ENCODE data around the gene KHK.

KHK gene

DNA sequence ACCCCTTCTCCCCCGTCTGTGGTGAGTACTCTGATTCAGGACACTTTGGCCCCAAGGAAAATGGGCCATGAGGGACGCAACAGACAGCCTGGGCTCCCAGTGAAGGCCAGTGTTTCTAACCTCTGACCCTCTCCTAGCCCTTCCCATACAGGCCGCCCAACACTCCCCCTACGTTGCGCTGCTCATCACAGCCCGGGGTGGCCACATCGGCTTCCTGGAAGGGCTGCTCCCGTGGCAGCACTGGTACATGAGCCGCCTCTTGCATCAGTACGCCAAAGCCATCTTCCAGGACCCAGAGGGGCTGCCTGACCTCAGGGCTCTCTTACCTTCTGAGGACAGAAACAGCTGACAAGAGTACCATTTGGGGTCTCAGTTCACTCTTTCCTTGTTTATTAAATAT is 43.8 kb downstream of the KHK start:
- no peak for DNase-seq

DNA sequence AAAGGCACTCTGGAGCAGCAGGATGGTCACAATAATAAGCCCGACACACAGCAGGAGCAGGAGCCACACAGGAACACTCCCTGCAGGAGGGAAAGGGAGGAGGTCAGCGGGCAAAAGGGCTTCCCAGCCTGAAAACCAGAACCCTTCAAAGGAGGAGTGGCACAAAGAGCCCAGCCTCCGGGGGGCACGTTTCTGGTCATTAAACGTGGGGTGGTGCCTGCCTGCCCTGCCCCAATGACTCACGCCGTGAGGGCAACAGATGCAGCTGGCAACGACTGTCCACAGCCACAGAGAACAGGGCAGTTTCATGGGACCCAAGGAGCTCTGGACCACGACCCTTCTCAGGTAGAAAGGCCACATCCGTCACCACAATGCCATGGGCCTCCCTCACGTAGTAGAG is 44.9 kb downstream of the KHK start:
- no peak for DNase-seq

GRCh38 chr2:27133195-27133875 is 46.8 kb downstream of the KHK start:
- peak; percentile 47 for DNase-seq

GRCh38 chr2:27133905-27134780 is 47.6 kb downstream of the KHK start, which contains the start of gene PREB:
Gene PREB, minus strand, starts transcription at chr2:27134636. Its CDS starts 215 bp downstream, at chr2:27134421.
- peak; percentile 99 for DNase-seq

DNA sequence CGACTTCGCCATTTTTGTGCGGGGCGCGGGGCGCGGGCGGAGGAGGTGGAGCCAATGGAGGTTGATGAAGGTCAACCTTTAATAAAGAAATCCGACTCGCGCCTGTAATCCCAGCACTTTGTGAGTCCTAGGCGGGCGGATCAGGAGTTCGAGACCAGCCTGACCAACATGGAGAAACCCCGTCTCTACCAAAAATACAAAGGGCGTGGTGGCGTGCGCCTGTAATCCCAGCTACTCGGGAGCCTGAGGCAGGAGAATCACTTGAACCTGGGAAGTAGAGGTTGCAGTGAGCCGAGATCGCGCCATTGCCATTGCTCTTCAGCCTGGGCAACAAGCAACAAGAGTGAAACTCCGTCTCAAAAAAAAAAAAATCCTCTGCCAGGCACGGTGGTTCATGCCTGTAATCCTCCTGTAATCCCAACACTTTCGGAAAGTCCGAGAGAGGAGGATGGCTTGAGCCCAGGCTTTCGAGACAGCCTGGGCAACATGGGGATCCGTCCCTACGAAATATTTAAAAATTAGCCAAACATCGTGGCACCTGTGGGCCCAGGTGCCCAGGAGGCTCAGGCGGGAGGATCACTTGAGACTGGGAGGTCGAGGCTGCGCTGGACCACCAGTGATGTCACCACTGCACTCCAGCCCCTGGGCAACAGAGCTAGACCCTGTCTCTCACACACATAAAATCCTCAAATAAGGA is 48.4 kb downstream of the KHK start:
- DNase-seq, result no peak

GRCh38 chr2:27135478-27135955 is 48.9 kb downstream of the KHK start:
- no peak for DNase-seq

DNA sequence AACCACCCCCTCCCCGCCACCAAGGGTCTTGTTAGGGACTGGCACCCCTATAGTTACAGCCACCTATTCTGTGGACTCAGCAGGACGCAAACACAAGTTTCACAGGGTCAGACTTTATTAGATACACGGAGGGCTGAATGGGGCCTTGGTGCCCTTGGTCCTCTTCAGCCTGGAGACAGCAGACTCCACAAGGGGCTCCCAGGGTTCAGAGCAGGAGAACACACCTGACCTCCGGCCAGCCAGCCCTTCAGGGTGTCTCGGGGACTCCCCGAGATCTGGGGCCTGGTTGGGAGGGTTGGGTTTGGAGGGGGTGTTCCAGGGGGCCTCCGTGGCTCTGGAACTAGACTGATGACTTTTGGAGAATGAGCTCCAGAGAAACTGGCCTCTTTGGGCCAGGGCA is 50.2 kb downstream of the KHK start:
- DNase-seq, result no peak

DNA sequence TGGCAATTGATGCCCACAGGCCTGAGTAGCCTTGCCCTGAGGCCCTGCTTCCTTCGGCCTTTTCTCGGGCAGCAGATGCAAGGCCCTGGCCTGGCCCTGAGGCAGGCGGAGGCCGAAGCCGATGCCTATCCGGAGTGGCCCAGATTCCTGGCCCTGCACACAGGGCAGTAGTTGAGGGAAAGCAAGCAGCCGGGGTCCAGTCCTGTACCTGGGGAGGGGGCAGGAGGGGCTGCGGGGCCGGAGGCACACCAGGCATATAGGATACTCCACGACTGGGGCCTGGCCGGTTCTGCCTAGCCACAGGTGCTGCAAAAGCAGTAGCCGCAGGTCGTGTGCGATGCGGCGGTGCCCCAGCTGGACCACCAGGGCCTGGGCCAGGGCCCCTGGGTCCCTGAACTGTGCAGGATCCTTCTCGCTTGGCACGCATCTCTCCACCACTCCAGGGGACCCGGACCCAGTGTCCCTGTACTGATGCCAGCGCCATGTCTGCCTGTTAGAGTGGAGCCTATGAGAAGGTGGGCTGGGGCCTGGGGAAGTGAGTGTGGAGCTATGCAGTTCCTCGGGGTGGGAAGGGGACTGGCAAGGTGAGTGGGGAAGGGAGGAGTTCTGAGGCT is 50.9 kb downstream of the KHK start:
- no peak for DNase-seq

DNA sequence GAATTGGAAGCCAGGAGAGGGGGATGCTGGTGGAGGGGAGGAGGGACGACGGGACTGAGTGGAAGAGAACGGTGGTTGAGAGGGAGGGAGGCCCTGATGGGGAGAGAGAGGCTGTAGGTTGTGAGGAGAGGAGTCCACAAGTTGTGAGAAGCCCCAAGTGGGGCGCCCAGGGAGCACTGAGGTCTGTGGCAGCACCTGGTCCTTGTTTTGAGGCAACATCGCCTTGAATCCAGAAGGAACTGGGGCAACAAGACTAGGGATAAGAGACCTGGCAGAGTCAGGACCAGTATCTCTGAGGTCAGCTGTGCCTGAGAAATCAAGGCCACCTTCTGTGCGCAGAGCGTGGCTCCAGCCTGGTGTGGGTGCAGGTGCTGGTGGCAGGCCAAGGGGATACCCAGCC is 51.5 kb downstream of the KHK start:
- no peak for DNase-seq

GRCh38 chr2:27139310-27139709 is 52.7 kb downstream of the KHK start, which contains the start of gene PRR30:
Gene PRR30, minus strand, starts transcription at chr2:27139410. Its CDS starts 1,081 bp downstream, at chr2:27138329.
- no peak for DNase-seq

DNA sequence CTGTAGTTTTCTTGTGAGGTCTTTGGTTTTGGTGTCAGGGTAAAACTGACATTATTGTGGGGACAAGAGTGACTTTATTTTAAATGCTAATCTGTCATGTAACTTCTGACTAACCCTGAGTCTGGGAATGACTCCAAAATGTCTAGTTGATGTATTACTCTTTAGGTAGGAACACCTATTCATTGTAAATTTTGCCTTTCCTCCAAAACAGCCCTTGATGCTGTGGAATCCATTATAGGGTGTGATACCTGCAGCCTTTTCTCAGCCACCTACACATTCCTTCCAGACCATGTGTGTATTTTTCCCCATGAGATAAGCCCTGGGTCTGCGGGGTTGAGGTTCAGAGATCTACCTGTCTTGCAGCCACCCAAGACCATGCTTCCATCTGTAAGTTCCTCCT is 56.7 kb downstream of the KHK start:
- no peak for DNase-seq

DNA sequence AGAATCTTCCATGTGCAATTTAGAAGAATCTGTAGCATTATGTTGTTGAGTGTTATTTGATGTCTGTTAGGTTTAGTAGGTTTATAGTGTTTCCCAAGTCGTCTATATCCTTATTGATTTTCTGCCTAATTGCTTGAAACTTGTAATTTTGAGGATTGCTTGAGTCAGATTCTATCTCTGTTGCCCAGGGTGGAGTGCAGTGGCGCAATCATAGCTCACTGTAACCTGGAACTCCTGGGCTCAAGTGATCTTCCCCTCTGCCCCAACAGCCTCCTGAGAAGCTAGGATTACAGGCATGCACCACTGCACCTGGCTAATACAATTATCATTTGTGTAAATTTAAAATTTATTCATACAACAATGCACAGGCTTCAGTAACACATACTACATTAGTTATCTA is 59.1 kb downstream of the KHK start:
- no peak for DNase-seq

DNA sequence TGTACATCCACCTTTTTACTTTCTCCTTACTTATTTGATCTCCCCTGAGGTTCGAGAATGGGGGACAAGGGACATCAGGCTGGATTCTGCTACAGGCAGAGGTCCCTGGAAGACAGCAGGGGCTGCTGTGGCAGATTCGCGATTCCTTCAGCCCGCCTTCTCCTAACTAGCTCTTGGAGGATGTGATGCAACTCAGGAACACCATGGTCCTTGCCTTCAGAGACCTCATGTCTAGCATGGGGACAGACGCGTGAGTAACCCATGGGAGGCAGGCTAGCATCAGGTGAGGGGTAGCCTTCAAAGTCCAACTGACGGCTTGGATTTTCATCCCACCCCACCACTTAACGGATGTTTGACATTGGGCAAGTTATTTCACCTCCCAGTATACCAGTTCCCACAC is 61.4 kb downstream of the KHK start:
- no peak for DNase-seq

- no peak for DNase-seq
These were observed 62.3 kb downstream of the KHK start, which contains the start of gene TCF23 for GRCh38 chr2:27148801-27149439. Gene TCF23, plus strand, starts transcription at chr2:27149004. Its CDS starts 130 bp downstream, at chr2:27149134.

DNA sequence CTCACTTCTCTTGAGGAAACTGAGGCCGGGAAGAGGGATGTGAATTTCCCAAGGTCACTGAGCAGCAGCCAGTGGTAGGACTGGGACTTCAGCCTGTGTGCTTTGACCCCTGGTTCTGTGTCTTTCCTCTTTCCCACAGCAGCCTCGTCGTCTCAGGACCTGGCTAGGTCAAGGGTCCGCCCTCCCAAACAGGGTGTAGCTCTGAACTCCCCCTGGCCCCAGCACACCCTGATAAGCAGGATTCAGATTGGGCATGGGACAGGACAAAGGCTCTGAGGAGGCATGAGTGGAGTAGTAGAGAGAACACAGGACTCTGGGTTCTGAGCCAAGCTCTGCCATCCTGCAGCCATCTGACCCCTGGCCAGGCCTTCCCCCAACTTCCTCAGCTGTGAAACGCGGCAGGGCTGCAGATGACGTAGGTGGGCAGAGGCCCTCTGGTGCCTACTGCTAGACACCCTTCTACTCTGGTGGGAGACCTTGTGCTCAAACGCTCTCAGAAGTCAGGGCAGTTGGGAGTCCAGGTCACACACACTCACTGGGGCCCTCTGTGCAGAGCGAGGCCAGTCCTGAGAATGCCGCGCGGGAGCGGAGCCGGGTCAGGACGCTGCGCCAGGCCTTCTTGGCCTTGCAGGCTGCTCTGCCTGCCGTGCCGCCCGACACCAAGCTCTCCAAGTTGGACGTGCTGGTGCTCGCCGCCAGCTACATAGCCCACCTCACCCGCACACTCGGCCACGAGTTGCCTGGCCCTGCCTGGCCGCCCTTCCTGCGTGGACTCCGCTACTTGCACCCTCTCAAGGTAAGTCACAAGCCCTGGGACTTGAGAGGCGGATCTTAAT is 63.2 kb downstream of the KHK start:
- no peak for DNase-seq
